Measurements from ENCODE around the gene TSPAN31. TPM values are rescaled to one million over a fixed set of nuclear protein-coding genes. Genes with fewer than 3 reads are reported as not detected.
"Not testable (repeated sequence)": the region's sequence is repeated elsewhere in the genome, so short reads cannot be mapped to it uniquely, and the experiment has no call there.

TSPAN31 gene
- total RNA-seq, 1 donor from 2014 or later: 41.1 TPM

DNA sequence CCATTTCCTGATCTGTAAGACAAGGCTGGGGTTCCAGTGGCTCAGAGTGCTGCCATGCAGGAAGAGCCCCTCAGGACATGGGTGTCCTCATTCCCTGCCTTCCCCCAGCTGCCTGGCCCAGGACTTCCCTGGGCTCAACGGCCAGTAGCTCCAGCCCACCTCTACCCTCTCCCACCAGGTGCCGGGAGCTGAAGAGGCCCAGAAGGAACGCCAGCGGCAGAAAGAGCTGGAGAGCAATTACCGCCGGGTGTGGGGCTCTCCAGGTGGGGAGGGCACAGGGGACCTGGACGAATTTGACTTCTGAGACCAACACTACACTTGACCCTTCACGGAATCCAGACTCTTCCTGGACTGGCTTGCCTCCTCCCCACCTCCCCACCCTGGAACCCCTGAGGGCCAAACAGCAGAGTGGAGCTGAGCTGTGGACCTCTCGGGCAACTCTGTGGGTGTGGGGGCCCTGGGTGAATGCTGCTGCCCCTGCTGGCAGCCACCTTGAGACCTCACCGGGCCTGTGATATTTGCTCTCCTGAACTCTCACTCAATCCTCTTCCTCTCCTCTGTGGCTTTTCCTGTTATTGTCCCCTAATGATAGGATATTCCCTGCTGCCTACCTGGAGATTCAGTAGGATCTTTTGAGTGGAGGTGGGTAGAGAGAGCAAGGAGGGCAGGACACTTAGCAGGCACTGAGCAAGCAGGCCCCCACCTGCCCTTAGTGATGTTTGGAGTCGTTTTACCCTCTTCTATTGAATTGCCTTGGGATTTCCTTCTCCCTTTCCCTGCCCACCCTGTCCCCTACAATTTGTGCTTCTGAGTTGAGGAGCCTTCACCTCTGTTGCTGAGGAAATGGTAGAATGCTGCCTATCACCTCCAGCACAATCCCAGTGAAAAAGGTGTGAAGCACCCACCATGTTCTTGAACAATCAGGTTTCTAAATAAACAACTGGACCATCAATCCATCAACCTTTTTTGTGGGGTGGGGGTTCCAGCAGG, 23.9 kb upstream of the TSPAN31 start:
- H3K9me3 ChIP-seq: no peaks in the 10 kb centered on the region
- peaks cover 62% of the 10 kb centered on the region for H3K36me3 ChIP-seq
- ATAC-seq: no peak
- H3K4me1 ChIP-seq: peaks cover 3% of the 10 kb centered on the region
- no peak overlapping the region for H3K4me3 ChIP-seq
- no peak for DNase-seq
- H3K27me3 ChIP-seq (ENCODE audit: low read depth): no peaks in the 10 kb centered on the region
- no peak overlapping the region for H3K27ac ChIP-seq
- intact Hi-C loops (cut with DNase I): no loop called here
- TF ChIP-seq, protein P1, sequence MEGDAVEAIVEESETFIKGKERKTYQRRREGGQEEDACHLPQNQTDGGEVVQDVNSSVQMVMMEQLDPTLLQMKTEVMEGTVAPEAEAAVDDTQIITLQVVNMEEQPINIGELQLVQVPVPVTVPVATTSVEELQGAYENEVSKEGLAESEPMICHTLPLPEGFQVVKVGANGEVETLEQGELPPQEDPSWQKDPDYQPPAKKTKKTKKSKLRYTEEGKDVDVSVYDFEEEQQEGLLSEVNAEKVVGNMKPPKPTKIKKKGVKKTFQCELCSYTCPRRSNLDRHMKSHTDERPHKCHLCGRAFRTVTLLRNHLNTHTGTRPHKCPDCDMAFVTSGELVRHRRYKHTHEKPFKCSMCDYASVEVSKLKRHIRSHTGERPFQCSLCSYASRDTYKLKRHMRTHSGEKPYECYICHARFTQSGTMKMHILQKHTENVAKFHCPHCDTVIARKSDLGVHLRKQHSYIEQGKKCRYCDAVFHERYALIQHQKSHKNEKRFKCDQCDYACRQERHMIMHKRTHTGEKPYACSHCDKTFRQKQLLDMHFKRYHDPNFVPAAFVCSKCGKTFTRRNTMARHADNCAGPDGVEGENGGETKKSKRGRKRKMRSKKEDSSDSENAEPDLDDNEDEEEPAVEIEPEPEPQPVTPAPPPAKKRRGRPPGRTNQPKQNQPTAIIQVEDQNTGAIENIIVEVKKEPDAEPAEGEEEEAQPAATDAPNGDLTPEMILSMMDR (IDR thresholded peaks at IDR 0.05): no peak

DNA sequence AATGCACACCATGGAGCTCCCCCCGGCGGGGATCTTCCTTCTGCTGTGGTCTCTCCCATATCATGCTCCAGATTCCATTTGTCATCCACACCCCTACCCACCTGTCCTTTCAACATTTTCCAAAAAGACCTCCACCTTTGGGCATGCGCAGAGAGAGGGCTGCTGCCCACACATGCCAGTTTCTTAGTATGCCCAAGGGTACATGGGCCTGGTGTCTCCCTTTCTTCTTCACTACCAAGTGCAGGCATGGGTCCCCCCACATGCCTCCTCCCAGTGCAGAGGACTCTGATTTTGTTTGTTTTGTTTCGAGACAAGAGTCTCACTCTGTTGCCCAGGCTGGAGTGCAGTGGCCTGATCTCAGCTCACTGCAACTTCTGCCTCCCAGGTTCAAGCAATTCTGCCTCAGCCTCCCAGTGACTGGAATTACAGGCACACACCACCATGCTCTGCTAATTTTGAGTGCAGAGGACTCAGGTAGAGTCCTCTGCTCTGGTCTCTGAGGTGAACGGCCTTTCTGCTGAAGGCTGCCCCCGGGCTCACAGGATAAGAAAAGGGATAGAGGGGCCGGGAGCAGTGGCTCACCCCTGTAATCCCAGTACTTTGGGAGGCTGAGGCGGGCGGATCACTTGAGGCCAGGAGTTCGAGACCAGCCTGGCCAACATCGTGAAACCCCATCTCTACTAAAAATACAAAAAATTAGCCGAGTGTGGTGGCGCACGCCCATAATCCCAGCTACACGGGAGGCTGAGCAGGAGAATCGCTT, 22.8 kb upstream of the TSPAN31 start:
- peaks cover 51% of the 10 kb centered on the region for H3K36me3 ChIP-seq

DNA sequence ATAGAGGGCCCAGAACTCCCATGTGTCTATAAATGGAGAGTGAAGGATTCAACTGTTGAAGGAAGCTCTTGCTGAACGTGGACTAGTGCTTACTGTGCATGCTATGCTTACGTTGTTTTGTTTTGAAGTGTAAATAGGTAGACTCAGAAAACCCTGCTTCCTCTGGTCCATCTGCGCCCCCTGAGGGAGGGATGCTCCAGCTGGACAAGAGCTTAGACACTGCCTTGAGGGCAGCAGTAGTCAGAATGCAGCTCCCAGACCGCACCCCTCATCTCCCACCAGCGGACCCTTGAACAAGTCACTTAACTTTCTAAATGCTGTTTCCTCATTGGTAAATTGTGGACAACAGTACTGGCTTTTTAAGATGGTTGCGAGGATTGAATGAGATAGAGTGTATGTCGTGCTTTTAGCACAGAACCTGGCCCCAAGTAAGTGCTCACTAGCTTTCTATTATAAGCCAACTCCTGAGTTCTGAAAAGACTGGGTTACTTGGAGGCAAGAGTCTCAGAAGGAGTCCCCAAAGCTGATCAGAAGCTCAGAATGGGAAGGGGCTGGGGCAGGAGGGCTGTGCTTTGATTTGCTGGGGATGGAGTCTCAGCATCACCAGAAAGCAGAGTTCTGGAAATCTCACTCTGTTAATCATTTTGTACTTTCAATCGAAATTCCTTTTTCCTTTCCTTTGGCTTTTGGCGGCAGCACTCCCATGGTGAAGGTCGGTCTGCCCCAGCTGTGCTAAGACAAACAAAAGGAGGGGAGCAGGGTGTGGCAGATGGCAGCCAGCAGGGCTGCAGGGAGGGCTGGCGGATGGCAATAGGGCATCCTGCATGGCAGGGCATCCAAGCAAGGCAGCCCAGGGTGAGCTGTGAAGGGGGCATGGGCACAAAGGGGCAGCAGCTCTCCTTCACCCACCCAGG, 21.9 kb upstream of the TSPAN31 start:
- intact Hi-C loops (cut with DNase I): no loop called here
- TF ChIP-seq, protein P1 (IDR thresholded peaks at IDR 0.05): no peak
- Histone ChIP-seq H3K27me3 (ENCODE audit: low read depth) (no peaks in the 10 kb centered on the region), H3K27ac (no peak overlapping the region), H3K36me3 (peaks cover 42% of the 10 kb centered on the region), H3K4me3 (no peak overlapping the region), H3K9me3 (no peaks in the 10 kb centered on the region), H3K4me1 (peaks cover 8% of the 10 kb centered on the region)
- DNase-seq (no peak), ATAC-seq (no peak)

More for the DNA sequence above, 22.8 kb upstream of the TSPAN31 start:
- H3K9me3 ChIP-seq; intact Hi-C loops (cut with DNase I); DNase-seq; H3K27ac ChIP-seq; H3K4me1 ChIP-seq; H3K27me3 ChIP-seq (ENCODE audit: low read depth); H3K4me3 ChIP-seq; ATAC-seq: not testable (repeated sequence)

DNA sequence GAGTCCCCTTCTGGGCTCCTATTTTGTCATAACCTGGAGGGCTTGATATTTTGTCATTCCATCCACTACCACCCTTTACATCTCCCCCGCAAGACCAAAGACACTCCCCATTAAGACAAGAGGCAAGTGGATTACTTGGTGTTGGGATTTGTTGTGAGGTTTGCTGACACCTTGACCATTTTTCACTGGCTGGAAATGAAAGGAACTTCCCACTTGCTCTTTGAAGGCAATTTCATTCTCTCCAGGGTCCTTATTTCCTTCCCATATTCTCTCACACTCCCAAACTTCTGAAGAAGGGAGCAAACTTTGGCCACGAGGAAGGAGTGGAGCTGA, 21.2 kb upstream of the TSPAN31 start:
- Histone ChIP-seq H3K4me1 (peaks cover 8% of the 10 kb centered on the region), H3K27ac (no peak overlapping the region), H3K9me3 (no peaks in the 10 kb centered on the region), H3K4me3 (no peak overlapping the region), H3K27me3 (ENCODE audit: low read depth) (no peaks in the 10 kb centered on the region), H3K36me3 (peaks cover 35% of the 10 kb centered on the region)
- no peak for DNase-seq
- no peak for ATAC-seq
- TF ChIP-seq, protein P1 (IDR thresholded peaks at IDR 0.05): no peak
- intact Hi-C loops (cut with DNase I): no loop called here

DNA sequence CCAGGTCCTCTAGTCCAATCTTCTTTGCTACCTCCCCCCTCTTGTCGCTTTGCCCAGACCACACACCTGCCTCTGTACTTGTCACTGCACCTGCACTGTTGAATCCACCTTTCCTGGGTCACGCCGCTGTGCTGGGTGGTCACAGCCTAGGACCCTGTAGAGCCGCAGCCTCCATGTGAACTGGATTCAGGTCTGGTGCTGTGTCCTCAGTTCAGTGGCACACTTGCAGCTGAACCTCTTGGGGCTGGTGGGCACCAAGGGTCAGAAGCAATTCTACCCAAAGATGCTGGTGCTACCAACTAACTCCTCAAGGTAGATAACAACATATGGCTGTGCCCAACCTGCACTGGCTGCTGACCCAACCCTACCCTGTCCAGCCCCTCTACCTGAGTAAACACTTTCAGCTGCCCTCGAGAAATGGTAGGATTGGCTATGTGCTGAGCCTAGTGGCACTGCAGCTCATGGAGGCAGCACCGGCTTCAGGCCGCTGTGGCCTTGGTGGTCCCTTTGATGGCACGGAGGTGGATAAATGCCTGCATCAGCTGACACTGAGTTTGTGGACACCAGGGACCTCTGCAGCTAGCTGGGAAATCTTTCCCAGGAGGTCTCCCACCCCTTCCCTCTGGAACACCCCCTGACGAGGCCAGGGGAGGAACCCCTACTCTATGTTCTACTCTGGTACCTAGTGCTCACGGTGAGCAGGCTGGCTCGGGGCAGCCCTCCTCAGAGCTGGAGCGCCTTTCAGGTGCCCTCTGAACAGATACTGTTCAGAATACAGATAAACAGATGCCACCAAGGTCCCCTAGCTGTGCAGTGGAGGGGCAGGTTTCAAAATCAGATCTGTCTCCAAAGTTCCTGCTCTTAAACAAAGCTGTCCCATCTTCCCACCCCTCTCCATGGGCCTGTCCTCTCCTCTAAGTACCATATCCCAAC, 20.6 kb upstream of the TSPAN31 start:
- DNase-seq (no peak), ATAC-seq (no peak)
- H3K4me3 ChIP-seq: no peak overlapping the region
- no peak overlapping the region for H3K27ac ChIP-seq
- H3K4me1 ChIP-seq: peaks cover 8% of the 10 kb centered on the region
- TF ChIP-seq, protein P1 (IDR thresholded peaks at IDR 0.05): no peak
- intact Hi-C loops (cut with DNase I): no loop called here
- H3K36me3 ChIP-seq: peaks cover 29% of the 10 kb centered on the region
- no peaks in the 10 kb centered on the region for H3K27me3 ChIP-seq (ENCODE audit: low read depth)
- no peaks in the 10 kb centered on the region for H3K9me3 ChIP-seq

All from lower lobe of right lung (tissue), 2 donors.